Erythroblast (primary cell): ENCODE data around the gene HPX.

ENCODE experiments used
- DNase-seq, 2 experiments: peaks; one replicate each; lab custom pipeline; 2025; lab: John Stamatoyannopoulos, UW
- GATA1 ChIP-seq: IDR thresholded peaks from 2 replicates; pipeline ENCODE4 v1.6.1; 2011; ENCODE audit warnings: low read depth, mild to moderate bottlenecking, control low read depth, low read length, moderate library complexity
- POLR2A ChIP-seq: IDR thresholded peaks from 2 replicates; pipeline ENCODE4 v1.6.1; 2011; ENCODE audit warnings: mild to moderate bottlenecking, low read length

Gene HPX

DNA sequence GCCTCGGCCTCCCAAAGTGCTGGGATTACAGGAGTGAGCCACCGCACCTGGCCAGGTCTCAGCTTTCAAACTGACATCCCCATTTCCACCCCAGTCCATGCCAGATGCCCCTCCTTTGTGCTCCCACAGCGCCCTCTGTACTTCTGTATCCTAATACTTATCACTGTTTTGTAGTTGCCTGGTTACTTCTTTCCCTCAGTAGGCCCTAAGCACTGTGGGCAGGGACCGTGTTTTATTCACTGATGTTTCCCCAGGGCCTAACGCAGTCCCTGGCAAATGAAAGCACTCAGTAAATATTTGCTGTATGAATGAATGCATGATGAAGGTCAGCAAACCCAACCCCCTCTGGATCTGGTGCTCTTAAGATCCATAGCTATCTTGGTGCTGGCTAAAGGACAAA lies 35.1 kb upstream of the HPX start:
- TF ChIP-seq POLR2A = no peak
- TF ChIP-seq GATA1 = no peak
- DNase-seq = no peak

DNA sequence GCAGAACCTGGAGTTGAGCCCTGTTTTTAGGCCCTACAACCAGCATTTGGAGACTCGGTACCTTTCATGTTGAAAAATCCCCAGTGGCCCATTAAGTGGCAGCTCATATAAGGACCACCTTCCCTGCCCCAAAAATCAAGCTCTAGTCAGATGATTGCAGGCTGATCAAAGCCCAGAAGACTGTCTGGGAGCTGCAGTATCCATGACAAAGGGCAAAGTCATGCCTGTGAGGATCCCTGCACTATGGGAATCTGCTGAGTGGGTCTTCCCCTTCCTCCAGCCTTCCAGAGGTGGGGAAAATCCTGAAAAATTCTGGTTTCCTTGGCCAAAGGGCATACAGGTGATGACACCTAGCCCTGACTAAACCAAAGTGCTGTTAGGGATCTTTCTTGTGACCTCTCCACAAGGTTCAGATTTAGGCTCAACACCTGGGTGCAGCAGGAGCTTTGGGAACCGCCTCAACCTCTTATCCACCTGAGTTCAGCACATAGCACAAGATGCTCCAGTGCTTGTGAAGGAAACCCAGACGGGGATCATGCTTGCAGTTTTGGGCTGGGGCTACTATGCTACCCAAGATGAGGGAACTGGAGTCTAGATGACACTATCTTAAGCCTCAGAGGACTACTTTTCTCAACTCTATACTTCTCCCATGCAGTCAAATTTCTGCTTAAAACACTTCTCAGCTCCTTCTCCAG lies 34.2 kb upstream of the HPX start:
- DNase-seq = peak in 1 of 2 experiments; percentile 31
- TF ChIP-seq POLR2A (peak; percentile 28), GATA1 (no peak)

DNA sequence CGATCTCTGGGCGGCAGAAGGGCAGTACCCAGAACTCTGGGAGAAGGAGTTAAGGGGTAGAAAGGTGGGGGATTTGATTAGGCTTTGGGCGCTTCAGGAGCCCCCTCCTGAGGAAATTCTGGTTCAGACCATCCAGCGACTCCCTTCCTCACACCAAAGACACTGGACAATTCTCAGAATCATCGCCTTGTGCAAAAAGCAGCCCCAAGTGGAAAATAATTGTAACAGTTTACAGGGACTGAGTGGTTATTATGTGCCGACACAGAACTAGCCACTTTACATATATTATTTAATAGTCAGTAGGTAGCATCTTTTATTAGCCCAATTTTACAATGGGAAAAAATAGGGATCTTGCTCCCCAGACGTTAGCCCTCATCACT lies 33.6 kb upstream of the HPX start:
- DNase-seq = no peak
- TF ChIP-seq POLR2A (no peak), GATA1 (no peak)

DNA sequence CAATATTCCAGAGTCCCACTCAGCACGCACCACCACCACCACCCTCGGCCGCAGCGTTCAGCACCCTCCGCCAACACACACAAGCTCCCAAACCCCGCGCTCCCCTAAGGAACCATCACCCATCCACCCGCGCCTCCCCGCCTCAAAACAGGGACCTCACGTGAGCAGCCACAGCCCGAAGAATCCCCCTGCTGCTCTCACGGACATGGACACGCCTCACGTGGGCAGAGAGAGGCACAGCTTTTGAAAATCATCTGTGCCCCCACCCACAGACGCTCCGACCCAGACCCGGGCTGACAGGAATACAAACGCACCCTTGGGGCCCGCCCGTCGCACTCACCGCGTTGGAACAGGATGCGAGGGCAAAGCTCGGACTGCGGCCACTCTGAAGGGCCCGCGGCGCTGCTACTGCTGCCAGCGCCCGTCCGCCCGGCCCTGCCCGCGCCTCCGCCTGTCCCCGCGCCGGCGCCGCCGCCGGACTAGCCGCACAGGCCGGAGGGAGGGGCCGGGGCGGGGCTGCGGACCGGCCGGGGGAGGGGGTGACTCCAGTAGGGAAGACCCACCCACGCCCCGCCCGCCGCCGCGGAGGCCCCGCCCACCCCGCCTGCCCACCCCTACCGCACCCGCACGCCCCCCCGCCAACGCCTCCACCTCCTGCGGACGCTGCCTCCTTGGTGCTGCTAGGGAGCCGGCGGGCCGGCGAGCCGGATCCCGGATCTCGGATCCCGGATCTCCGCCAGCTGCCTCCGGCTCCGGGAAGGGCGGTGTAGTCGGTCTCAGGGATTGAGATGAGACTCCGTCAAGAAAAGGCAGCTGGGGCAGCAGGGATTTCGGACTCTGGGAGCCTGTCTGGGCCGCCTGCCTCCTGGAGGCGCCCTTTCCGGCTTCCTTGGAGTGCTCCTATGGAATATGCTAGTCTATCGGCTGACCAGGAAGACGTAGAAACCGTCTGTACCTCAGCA lies 32.9 kb upstream of the HPX start, which contains the start of gene TRIM3:
Gene TRIM3, minus strand, starts transcription at position 491 of the 962 bp plus-strand sequence. CDS start 8,246 bp downstream, outside the sequence.
- DNase-seq = peak; percentile 85 to 89
- no peak for TF ChIP-seq POLR2A

DNA sequence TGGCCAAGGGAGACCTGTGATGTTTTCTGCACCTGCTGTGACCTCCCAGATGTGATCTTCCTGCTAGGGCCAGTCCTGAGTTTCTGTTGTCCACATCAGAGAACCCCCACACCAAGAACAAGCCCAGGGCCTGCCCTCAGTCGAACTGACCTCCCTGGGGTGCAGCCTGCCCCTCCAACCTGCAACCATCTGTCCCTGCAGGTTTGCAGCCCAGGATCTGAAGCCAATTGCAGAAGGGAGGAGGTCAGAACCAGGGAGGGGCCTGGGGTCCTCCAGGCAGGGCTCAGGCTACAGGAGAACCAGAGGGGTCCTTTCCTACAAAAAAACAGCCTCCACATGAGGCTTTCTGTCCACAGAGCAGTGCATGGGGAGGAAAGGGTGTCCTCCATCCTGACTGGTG lies 32.1 kb upstream of the HPX start:
- TF ChIP-seq GATA1 (no peak), POLR2A (no peak)
- no peak for DNase-seq

DNA sequence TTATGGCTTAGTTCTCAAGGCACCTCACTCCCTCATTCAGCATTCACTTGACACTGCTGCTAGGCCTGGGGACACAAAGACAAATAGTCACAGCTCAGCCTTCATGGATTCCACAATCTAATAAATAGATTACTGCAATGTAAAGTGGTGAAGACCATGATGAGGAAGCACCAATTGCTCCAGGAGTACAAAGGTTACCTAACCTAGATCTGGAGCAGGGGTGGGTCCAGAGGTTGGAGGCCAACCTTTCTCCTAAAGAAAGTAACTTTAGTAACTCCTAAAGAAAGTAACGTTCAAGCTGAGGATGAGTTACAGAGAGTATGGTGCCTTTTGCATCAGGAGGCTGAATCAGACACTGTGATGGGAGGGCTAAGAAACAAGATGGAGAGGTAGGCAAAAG lies 28.8 kb upstream of the HPX start:
- DNase-seq = no peak
- no peak for TF ChIP-seq GATA1
- no peak for TF ChIP-seq POLR2A

DNA sequence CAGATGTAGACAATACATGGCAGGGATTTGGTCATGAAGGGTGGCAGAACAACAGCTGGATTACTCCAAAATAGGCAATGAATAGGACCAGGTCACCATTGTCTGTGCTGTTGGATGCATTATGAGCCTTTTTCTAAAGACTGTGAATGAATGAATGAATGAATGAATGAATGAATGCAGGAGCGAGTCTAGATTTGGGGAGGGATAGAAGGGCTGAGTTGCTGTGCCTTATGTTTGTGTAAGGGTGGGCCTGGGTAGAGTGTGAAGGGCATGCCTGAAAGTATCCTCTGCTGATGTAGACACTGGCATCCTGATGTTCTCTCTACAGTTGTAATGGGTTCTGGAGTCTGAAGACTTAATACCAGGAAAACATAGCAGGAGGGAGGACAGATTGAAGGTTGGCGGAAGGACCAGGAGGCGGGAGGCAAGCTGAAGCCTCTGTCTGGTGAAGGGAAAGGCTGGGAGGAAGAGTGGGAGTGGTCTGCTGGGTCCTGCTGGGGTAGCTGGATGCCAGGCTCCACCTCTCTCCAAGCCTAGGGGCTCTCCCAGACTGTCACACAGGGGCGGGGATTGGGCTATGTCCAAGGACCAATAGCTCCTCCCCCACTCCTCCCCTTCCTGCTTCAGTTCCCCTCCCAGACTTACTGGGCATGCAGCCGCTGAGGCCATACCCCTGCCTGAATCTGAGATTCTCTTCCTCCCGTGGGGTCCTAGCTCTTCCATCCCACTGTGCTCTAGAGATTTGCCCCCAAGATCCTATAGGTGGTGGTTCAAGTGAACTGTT lies 28.1 kb upstream of the HPX start:
- DNase-seq = peak; percentile 69 to 74
- TF ChIP-seq POLR2A (no peak), GATA1 (no peak)

DNA sequence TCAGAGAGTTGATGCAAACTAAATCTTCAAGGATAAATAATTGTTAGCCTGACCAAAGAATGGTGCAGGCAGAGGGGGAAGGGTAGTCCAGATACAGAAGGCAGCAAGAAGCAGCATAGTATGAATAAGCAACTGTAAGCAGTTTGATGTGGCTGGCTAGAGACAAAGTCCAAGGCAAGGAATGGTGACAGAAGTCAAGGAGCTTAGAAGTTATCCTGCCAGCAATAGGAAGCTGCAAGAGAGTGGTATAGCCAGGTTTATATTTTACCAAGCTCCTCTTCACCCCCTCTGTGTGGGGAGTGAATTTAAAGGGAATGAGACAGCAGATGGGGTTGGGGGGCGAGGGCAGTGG lies 18.3 kb upstream of the HPX start:
- DNase-seq = no peak
- TF ChIP-seq POLR2A (no peak), GATA1 (no peak)

DNA sequence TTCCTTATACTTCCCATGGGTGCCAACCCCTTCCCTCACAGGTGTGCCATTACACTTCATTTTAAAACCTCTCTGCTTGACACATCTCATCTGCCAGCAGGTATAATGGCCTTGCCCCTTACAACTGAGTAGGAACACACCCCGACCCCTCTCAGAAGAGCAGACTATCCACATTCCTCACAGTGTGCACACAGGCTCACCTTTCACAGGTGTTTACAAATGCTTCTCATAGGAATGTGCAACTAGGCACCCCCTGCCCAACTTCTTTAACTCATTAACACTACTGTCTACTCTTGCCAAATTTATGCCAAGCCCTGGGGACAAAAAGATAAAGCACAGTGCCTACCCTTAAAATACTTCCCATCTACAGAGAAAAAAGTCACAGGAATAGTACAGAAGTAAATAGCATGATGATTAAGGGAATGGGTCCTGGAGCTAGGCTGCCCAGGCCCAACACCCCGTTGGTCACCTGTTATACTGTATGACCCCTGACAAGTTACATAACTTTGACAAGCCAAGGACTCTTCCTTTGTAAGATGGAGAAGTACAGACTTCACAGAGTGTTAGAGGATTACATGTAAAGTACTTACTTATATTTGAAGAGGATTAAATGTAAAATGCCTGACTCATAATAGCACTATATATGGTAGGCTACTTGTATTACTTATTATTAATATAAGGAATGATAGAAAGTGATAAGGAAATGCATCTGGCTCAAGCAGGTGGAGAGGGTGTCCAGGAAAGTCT lies 17.7 kb upstream of the HPX start:
- TF ChIP-seq POLR2A (no peak), GATA1 (no peak)
- no peak for DNase-seq

DNA sequence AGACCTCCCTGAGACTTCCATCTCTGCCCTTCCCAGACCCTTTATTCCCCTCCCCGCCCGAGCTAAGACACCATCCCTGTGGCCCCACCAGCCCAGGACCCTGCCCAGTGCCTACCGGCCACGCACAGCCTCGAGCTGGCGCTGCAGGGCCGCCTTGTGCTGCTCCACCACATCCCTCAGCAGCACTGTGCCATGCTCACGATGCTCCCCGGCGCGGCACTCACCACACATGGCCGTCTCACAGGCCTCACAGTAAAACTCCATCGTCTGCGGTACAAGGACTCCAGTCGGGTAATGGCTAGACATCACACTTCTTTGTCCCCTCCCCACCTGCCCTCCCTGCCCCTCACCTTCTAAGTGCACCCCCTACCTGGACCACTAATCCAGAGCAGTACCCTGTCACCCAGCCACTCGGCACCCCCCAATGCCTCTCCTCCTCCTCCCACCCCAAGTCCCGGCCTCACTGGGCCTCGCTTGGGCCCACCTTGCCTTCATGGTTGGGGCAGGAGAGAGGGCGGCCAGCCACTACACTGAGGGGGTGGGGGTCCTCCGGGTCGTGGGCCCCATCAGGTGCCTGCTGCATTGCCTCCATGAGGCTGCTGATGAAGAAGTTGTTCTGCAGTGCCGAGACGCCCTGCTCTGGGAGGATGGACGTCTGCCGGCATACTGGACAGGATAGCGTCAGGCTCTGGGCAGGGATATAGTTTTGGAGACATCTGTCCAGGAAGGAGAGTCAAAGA lies 17.0 kb upstream of the HPX start:
- no peak for DNase-seq
- TF ChIP-seq GATA1 (no peak), POLR2A (no peak)

DNA sequence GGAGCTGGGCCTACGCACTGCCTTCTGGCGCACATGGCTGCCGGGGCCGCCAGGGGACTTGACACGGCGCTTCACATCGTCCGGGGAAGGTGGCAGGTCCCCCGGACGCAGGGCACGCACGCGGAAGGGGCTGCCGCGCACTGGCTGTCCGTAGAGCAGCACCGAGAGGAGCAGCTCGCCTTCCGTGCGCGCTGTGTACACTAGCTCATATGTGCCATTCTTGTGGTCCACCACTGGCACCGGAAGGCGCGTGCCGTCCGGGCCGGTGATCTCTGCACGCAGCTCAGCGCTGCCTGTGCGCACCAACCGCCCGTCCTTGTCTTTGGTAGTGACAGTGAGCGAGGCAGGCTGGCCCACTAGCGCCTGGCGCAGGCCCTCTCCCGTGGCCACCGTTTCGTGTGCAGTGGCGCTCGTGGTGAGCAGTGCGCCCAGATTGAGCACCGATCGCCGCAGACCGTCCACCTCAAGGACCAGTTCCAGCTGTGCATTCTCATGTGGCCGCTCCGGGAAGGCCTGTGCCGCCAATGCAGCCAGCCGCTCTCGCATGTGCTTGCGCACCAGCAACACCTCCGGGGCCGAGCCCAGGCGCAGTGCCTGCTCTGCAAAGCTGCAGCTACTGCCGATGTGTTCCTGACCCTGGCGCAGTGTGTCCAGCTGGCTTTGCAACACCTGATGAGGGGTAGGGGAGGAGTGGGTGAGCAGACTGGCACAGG lies 15.7 kb upstream of the HPX start:
- TF ChIP-seq GATA1 (no peak), POLR2A (no peak)
- no peak for DNase-seq

DNA sequence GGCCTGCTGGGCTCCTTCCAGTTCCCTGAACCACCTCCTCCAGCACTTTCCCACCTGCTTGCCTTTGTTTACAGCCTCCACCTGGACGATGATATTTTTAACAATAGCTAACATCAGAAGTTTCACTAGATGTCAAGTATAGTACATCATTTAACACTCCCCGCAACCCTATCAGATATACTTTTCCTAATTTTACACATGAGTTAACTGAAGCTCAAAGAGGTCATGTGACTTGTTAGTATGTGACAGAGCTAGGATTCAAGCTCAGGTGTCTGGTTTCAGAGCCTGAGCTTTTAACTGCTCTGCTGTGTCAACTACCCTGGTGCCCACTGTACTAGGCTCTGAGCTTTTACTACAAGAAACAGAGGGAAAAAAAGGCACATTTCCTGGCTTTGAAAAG lies 14.3 kb upstream of the HPX start:
- DNase-seq = no peak
- no peak for TF ChIP-seq GATA1
- TF ChIP-seq POLR2A = no peak

DNA sequence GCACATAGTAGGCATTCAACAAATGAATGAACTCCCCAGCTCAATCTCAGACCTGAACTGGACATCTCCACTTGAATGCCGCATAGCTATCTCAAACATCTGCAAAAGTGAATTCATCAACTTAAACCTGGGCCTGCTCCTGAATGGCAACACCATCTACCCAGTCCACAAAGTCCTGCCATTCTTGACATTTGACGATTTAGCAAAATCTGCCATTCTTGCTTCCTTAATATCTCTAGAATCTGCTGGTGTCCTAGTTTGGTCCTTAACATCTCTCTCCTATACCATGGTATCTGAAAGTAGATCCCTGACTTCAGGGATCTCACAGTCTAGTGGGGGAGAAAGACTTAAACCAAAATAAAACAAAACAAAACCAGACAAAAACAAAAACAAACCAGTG lies 12.4 kb upstream of the HPX start:
- TF ChIP-seq GATA1 (no peak), POLR2A (no peak)
- DNase-seq = no peak
